Tibial nerve (tissue), 4 donors: ENCODE results near the gene AS3MT. TPM values are rescaled to one million over a fixed set of nuclear protein-coding genes. Genes with fewer than 3 reads are reported as not detected.
"Not testable (repeated sequence)": the region's sequence is repeated elsewhere in the genome, so short reads cannot be mapped to it uniquely, and the experiment has no call there.

Experiments
- DNase-seq, 2 donors: peaks; one replicate each; pipeline ENCODE4 v3.0.0-alpha.2; 2019; ENCODE audit warnings: low spot score in 2 of 2
- H3K27ac ChIP-seq, 4 donors: fragments of 200-600 bp; sonication (generic) in 3 of 4; one replicate each; pipeline ENCODE4 v1.5.1; 2017 to 2019; ENCODE audit warnings: mild to moderate bottlenecking in 1 of 4
- H3K27me3 ChIP-seq, 2 donors: fragments of 200-600 bp; sonication (generic) in 1 of 2; one replicate each; pipeline versions ENCODE4 v1.5.1 to v1.6.0; 2017 to 2019
- H3K36me3 ChIP-seq, 3 donors: fragments of 200-600 bp; sonication (generic); one replicate each; pipeline ENCODE4 v1.5.1; 2018 to 2019
- H3K4me1 ChIP-seq, 4 donors: fragments of 200-600 bp; sonication (generic) in 3 of 4; one replicate each; pipeline ENCODE4 v1.5.1; 2017 to 2019
- H3K4me3 ChIP-seq, 4 donors: fragments of 200-600 bp; sonication (generic) in 3 of 4; one replicate each; pipeline ENCODE4 v1.5.1; 2017 to 2019; ENCODE audit warnings: mild to moderate bottlenecking in 1 of 4, moderate library complexity in 1 of 4
- H3K9me3 ChIP-seq, 4 donors: fragments of 200-600 bp; sonication (generic) in 3 of 4; one replicate each; pipeline ENCODE4 v1.5.1; 2017 to 2019
- CTCF ChIP-seq, 5 experiments: fragments of 200-600 bp in 3 of 5; fragments of 450-650 bp in 2 of 5; sonication (generic) in 3 of 5; IDR thresholded peaks; one replicate each; pipeline ENCODE4 v1.5.1; 2016 to 2019; ENCODE audit warnings: antibody characterized with exemption in 5 of 5, mild to moderate bottlenecking in 3 of 5, moderate library complexity in 2 of 5
- EP300 ChIP-seq, 2 donors: sonication (generic); formaldehyde crosslinking; IDR thresholded peaks; one replicate each; pipeline ENCODE4 v1.6.1; 2017; ENCODE audit warnings: antibody characterized with exemption in 2 of 2, mild to moderate bottlenecking in 1 of 2
- POLR2A ChIP-seq, 2 donors: fragments of 450-650 bp; IDR thresholded peaks; one replicate each; pipeline ENCODE4 v1.6.1; 2017; ENCODE audit warnings: antibody characterized with exemption in 2 of 2, mild to moderate bottlenecking in 2 of 2, moderate library complexity in 2 of 2
- WGBS, 2 donors: methylation state at CpG; one replicate each; pipeline ENCODE4 v1.1.5; 2018; 5-methylcytosine and 5-hydroxymethylcytosine counted together
- total RNA-seq, 4 donors: library from RNA; depleted of rRNA; stranded (reverse); fragments of >200 nt; gene quantifications; one replicate each; pipeline ENCODE4 v1.1.0, GENCODE V29; 2016

AS3MT gene
- total RNA-seq, 4 donors from 2014 or later: 2.6 to 9.6 (median 5.3) TPM

DNA sequence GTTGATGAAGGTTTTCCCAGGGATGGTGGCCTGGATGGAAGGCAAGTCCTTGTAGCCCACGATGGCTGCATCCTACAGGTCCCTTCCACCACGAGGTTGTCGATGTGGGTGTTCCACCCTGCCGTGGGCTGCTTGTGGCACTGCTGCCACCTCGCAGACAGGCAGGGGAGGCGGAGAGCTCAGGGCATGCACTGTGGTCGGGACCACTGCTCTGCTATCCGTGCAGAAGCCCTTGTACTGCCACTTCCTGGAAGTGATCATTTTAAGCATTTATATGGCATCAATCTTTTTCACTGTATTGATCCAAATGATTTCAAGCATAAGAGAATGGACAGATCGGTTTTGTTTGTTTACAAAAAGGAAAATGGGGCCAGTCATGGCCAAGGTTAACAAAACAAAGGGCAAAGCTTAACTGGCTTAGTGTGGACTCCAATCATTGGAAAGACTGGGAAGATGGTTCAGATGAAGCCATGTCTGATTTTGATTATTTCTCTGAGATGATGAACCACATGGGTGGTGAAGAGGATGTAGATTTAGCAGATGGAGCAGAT, 23.8 kb upstream of the AS3MT start:
- Histone ChIP-seq H3K9me3 (no peaks in the 10 kb centered on the region), H3K36me3 (no peaks in the 10 kb centered on the region), H3K27ac (no peak overlapping the region), H3K4me3 (no peak overlapping the region), H3K27me3 (peaks cover 0 to 21% of the 10 kb centered on the region in 2 donors), H3K4me1 (no peaks in the 10 kb centered on the region)
- no peak for DNase-seq
- TF ChIP-seq CTCF (IDR thresholded peaks at IDR 0.05) (no peak), POLR2A (IDR thresholded peaks at IDR 0.05) (no peak), EP300 (IDR thresholded peaks at IDR 0.05) (no peak)
- 87 to 90% methylated on average over 8 to 9 of the region's 9 CpGs for WGBS, 2 donors

GRCh38 chr10:102850025-102850518, 19.2 kb upstream of the AS3MT start:
- Histone ChIP-seq H3K4me3 (no peak overlapping the region), H3K4me1 (peaks cover 0 to 8% (median 4%) of the 10 kb centered on the region in 4 donors), H3K27me3 (peaks cover 0 to 6% of the 10 kb centered on the region in 2 donors), H3K9me3 (no peaks in the 10 kb centered on the region), H3K27ac (no peak overlapping the region), H3K36me3 (no peaks in the 10 kb centered on the region)
- WGBS, 2 donors: 84 to 86% methylated on average over 9 of the region's 9 CpGs
- TF ChIP-seq CTCF (IDR thresholded peaks at IDR 0.05) (no peak), EP300 (IDR thresholded peaks at IDR 0.05) (no peak), POLR2A (IDR thresholded peaks at IDR 0.05) (no peak)
- no peak for DNase-seq

GRCh38 chr10:102853237-102853636, 16.0 kb upstream of the AS3MT start:
- not testable (repeated sequence) for H3K36me3 ChIP-seq, DNase-seq, H3K27me3 ChIP-seq, H3K27ac ChIP-seq, H3K4me3 ChIP-seq, H3K9me3 ChIP-seq
- peaks cover 0 to 22% (median 14%) of the 10 kb centered on the region in 4 donors for H3K4me1 ChIP-seq
- 93 to 97% methylated on average over 7 of the region's 7 CpGs for WGBS, 2 donors

DNA sequence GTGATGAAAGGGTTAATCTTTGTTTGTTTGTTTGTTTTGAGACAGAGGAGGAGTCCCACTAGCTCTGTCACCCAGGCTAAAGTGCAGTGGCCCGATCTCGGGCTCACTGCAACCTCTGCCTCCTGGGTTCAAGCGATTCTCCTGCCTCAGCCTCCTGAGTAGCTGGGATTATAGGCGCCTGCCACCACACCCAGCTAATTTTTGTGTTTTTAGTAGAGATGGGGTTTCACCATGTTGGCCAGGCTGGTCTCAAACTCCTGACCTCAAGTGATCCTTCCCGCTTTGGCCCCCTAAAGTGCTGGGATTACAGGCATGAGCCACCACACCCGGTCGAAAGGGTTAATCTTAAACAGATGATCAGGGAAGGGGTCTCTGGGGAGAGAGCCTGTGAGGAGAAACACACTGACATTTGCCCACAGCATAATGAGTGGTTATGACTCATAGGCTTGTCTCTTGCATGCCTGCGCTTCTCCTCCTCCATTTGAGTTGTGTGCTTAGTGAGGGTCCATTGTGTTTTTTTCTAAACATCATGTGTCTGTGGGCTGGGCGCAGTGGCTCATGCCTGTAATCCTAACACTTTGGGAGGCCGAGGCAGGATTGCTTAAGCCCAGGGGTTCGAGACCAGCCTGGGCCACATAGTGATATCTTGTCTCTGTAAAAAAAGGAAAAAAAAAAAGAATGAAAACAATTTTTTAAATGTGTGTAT, 13.4 kb upstream of the AS3MT start:
- H3K27ac ChIP-seq: peak overlapping the region in 3 of 4 donors; percentile 40 to 97 (median 95)
- not testable (repeated sequence) for H3K4me3 ChIP-seq, H3K9me3 ChIP-seq, H3K36me3 ChIP-seq, H3K27me3 ChIP-seq
- DNase-seq: peak in 1 of 2 donors; percentile 30
- TF ChIP-seq EP300 (IDR thresholded peaks at IDR 0.05): peak in 1 of 2 donors; percentile 31
- peaks cover 0 to 22% (median 14%) of the 10 kb centered on the region in 4 donors for H3K4me1 ChIP-seq
- WGBS, 2 donors: 35 to 46% methylated on average over 11 of the region's 11 CpGs

DNA sequence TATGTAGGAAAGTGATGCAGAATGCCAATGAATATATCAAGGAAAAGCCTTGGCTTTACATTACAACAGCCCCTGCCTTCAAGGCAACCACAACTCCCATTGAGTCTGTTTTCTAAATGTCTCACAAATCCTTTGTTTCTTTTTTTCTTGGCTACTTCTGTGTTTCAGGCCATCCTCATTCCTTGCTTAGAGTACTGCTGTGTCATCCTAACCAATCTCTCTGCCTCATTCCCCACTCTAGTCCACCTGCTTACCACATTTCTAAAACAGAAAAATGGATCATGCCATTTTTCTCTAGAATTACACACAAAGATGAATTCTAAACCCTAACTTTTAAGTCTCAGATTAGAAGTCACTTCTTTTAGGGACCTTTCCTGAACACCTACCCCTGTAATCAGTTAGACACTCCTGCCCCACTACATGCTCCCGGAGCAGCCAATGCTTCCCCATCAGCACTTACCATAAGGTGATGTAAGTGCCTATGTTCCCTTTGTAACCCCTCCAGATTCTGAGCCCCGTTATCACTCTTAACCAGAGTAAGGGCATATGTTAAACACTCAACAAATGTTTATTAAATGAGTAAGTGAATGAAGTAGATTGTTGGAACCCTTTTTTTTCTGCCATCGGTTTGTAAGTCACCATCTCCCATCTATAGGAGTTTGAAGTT, 12.4 kb upstream of the AS3MT start:
- peak overlapping the region in 2 of 4 donors; percentile 95 to 97 for H3K27ac ChIP-seq
- H3K4me3 ChIP-seq: no peak overlapping the region
- H3K4me1 ChIP-seq: peaks cover 0 to 22% (median 14%) of the 10 kb centered on the region in 4 donors
- TF ChIP-seq EP300 (IDR thresholded peaks at IDR 0.05) (no peak), CTCF (IDR thresholded peaks at IDR 0.05) (no peak), POLR2A (IDR thresholded peaks at IDR 0.05) (no peak)
- peaks cover 0 to 19% (median 0%) of the 10 kb centered on the region in 3 donors for H3K36me3 ChIP-seq
- DNase-seq: no peak
- H3K27me3 ChIP-seq: no peaks in the 10 kb centered on the region
- no peaks in the 10 kb centered on the region for H3K9me3 ChIP-seq
- 84 to 93% methylated on average over 3 of the region's 3 CpGs for WGBS, 2 donors

DNA sequence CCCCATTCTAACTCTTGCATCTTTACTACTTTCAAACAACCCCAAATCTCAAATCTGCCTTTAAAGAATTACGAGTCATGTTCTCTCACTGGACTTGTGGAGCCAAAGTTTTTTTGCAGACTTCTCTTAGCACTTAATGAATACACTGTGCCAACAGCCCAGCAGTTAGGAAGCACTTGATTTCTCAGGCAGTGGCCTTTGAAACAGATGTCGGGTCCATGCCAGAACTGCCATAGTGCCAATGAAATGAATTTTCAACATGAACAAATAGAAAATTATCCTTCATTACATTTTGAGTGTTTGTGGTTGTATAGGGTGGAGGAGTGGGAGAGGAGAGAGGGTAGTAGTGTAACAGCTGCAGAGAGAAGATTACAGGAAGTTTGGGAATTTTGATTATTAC, 9.4 kb upstream of the AS3MT start:
- Histone ChIP-seq H3K4me1 (peaks cover 0 to 21% (median 8%) of the 10 kb centered on the region in 4 donors), H3K4me3 (no peak overlapping the region), H3K27ac (no peak overlapping the region), H3K9me3 (no peaks in the 10 kb centered on the region), H3K27me3 (no peaks in the 10 kb centered on the region), H3K36me3 (peaks cover 0 to 39% (median 7%) of the 10 kb centered on the region in 3 donors)
- no peak for DNase-seq
- 66 to 84% methylated on average over 2 of the region's 2 CpGs for WGBS, 2 donors
- TF ChIP-seq EP300 (IDR thresholded peaks at IDR 0.05): no peak
- no peak for TF ChIP-seq CTCF (IDR thresholded peaks at IDR 0.05)
- TF ChIP-seq POLR2A (IDR thresholded peaks at IDR 0.05): no peak
